Measurements from ENCODE around the gene KLF16. TPM values are rescaled to one million over a fixed set of nuclear protein-coding genes. Genes with fewer than 3 reads are reported as not detected.

Gene KLF16
- total and polyA plus RNA-seq, 10 of the 15 experiments (the other 5 are each of a cell fraction or from before 2014, with no cell fraction given), result 0.03 to 41.2 (median 2.6) TPM

- Histone ChIP-seq H3K4me2 (ENCODE audit: control insufficient read depth, insufficient read depth) (no peak overlapping the region), H3K27ac (ENCODE audit: control insufficient read depth, insufficient read depth) (no peak overlapping the region), H3K4me3 (no peak overlapping the region), H4K20me1 (ENCODE audit: control insufficient read depth, insufficient read depth) (no peaks in the 10 kb centered on the region), H3K9ac (ENCODE audit: control insufficient read depth, insufficient read depth, low read length) (no peak overlapping the region), H3K9me3 (replicated peaks; ENCODE audit: control insufficient read depth, insufficient read depth, low read length) (no peaks in the 10 kb centered on the region), H3K4me1 (ENCODE audit: control insufficient read depth, insufficient read depth, low read length) (peaks cover 3% of the 10 kb centered on the region; the same call in 1 of the 2 replicates), H3K79me2 (ENCODE audit: control insufficient read depth, insufficient read depth, low read length) (no peaks in the 10 kb centered on the region), H2AFZ (ENCODE audit: control insufficient read depth, low read depth, low read length) (no peak overlapping the region), H3K36me3 (ENCODE audit: control insufficient read depth in 2 of 2, insufficient read depth in 2 of 2, low read length in 1 of 2) (peaks cover under 1 to 28% of the 10 kb centered on the region in 2 experiments; a peak in 3 of 4 replicates), H3K27me3 (replicated peaks in 1 of 2; ENCODE audit: control insufficient read depth in 2 of 2, insufficient read depth in 2 of 2, low read length in 1 of 2) (no peaks in the 10 kb centered on the region)
- in situ Hi-C loops (cut with MboI) (no loop called here), intact Hi-C loops (cut with micrococcal nuclease; ENCODE audit: unreplicated experiment) (no loop called here)
- TF ChIP-seq, protein P1, sequence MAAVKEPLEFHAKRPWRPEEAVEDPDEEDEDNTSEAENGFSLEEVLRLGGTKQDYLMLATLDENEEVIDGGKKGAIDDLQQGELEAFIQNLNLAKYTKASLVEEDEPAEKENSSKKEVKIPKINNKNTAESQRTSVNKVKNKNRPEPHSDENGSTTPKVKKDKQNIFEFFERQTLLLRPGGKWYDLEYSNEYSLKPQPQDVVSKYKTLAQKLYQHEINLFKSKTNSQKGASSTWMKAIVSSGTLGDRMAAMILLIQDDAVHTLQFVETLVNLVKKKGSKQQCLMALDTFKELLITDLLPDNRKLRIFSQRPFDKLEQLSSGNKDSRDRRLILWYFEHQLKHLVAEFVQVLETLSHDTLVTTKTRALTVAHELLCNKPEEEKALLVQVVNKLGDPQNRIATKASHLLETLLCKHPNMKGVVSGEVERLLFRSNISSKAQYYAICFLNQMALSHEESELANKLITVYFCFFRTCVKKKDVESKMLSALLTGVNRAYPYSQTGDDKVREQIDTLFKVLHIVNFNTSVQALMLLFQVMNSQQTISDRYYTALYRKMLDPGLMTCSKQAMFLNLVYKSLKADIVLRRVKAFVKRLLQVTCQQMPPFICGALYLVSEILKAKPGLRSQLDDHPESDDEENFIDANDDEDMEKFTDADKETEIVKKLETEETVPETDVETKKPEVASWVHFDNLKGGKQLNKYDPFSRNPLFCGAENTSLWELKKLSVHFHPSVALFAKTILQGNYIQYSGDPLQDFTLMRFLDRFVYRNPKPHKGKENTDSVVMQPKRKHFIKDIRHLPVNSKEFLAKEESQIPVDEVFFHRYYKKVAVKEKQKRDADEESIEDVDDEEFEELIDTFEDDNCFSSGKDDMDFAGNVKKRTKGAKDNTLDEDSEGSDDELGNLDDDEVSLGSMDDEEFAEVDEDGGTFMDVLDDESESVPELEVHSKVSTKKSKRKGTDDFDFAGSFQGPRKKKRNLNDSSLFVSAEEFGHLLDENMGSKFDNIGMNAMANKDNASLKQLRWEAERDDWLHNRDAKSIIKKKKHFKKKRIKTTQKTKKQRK (IDR thresholded peaks at IDR 0.05; ENCODE audit: low read depth, low read length), result no peak
- TF ChIP-seq CHD2 (IDR thresholded peaks at IDR 0.05; ENCODE audit: borderline replicate concordance, low read depth, low read length), result no peak
- TF ChIP-seq SIX5 (IDR thresholded peaks at IDR 0.05; ENCODE audit: low read depth, low read length, severe bottlenecking), result no peak
- no peak for TF ChIP-seq NRF1 (conservative IDR thresholded peaks at IDR 0.05; ENCODE audit: low read depth, low read length)
- no peak for TF ChIP-seq NFXL1 (IDR thresholded peaks at IDR 0.05; ENCODE audit: borderline replicate concordance)
- no peak for TF ChIP-seq SRF (IDR thresholded peaks at IDR 0.05; ENCODE audit: low read depth in 2 of 2, low read length in 2 of 2)
- TF ChIP-seq, protein P2, sequence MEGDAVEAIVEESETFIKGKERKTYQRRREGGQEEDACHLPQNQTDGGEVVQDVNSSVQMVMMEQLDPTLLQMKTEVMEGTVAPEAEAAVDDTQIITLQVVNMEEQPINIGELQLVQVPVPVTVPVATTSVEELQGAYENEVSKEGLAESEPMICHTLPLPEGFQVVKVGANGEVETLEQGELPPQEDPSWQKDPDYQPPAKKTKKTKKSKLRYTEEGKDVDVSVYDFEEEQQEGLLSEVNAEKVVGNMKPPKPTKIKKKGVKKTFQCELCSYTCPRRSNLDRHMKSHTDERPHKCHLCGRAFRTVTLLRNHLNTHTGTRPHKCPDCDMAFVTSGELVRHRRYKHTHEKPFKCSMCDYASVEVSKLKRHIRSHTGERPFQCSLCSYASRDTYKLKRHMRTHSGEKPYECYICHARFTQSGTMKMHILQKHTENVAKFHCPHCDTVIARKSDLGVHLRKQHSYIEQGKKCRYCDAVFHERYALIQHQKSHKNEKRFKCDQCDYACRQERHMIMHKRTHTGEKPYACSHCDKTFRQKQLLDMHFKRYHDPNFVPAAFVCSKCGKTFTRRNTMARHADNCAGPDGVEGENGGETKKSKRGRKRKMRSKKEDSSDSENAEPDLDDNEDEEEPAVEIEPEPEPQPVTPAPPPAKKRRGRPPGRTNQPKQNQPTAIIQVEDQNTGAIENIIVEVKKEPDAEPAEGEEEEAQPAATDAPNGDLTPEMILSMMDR (IDR thresholded peaks at IDR 0.05 in 2 of 3, conservative IDR thresholded peaks at IDR 0.05 in 1 of 3; ENCODE audit: control insufficient read depth in 2 of 3, extremely low read depth in 1 of 3, insufficient read depth in 1 of 3, low read depth in 3 of 3, low read length in 3 of 3), result no peak
- no peak for TF ChIP-seq SP1 (IDR thresholded peaks at IDR 0.05; ENCODE audit: low read depth, low read length)
- TF ChIP-seq ZNF24 (IDR thresholded peaks at IDR 0.05), result no peak
- TF ChIP-seq SKIL (IDR thresholded peaks at IDR 0.05; ENCODE audit: low read depth, poor library complexity, severe bottlenecking), result no peak
- ATAC-seq, result no peak
- POLR2A ChIA-PET, result interaction anchor here (0.6 kb wide), 1 partner anchor 14 kb away, joined by 3 read pairs; no protein-coding TSS in a partner anchor
- no peak for FAIRE-seq
- RAD21 ChIA-PET (ENCODE audit: unreplicated experiment), result no interaction called here
- SMC1A ChIA-PET (ENCODE audit: uncharacterized antibody, unreplicated experiment), result no interaction called here
- CTCF ChIA-PET, result interaction anchor here (1.1 to 1.4 kb wide), 4 partner anchors 11 to 268 kb away, joined by 3 to 8 read pairs (median 3); no protein-coding TSS in a partner anchor
- no peak for DNase-seq (ENCODE audit: low read depth, low spot score)
- no TSS peak for BruUV-seq (replicated peaks)
- WGBS (ENCODE audit: insufficient coverage, insufficient replicate concordance, low lambda C conversion rate, missing lambda C conversion rate), result 93% methylated on average over 26 of the region's 26 CpGs
Measured at GRCh38 chr19:1814833-1815604, 48.4 kb downstream of the KLF16 start.
